GM12864 (cell line): ENCODE results near the gene SPOP.
A peak's percentile ranks its signal among the peaks of the same experiment; 100 is the strongest.

ENCODE experiments used
- DNase-seq: peaks from one replicate; pipeline ENCODE4 v3.0.0-alpha.2; 2011; ENCODE audit warnings: low read depth
- H3K4me3 ChIP-seq: 2 replicates; pipeline ENCODE4 v1.5.1; 2011; ENCODE audit warnings: mild to moderate bottlenecking, low read depth, low read length, control low read depth
- TF ChIP-seq, protein P1 (sequence below): IDR thresholded peaks from 2 replicates; pipeline ENCODE4 v1.5.1; 2011; ENCODE audit warnings: low read depth, mild to moderate bottlenecking, moderate library complexity, low read length, control low read depth, inconsistent platforms; ENCODE audit errors: missing control alignments

Gene SPOP

GRCh38 chr17:49695698-49696232 is 17.9 kb upstream of the SPOP start:
- TF ChIP-seq, protein P1, sequence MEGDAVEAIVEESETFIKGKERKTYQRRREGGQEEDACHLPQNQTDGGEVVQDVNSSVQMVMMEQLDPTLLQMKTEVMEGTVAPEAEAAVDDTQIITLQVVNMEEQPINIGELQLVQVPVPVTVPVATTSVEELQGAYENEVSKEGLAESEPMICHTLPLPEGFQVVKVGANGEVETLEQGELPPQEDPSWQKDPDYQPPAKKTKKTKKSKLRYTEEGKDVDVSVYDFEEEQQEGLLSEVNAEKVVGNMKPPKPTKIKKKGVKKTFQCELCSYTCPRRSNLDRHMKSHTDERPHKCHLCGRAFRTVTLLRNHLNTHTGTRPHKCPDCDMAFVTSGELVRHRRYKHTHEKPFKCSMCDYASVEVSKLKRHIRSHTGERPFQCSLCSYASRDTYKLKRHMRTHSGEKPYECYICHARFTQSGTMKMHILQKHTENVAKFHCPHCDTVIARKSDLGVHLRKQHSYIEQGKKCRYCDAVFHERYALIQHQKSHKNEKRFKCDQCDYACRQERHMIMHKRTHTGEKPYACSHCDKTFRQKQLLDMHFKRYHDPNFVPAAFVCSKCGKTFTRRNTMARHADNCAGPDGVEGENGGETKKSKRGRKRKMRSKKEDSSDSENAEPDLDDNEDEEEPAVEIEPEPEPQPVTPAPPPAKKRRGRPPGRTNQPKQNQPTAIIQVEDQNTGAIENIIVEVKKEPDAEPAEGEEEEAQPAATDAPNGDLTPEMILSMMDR = no peak
- no peak for DNase-seq
- no peak overlapping the region for H3K4me3 ChIP-seq

GRCh38 chr17:49694847-49695697 is 17.2 kb upstream of the SPOP start:
- DNase-seq = no peak
- no peak overlapping the region for H3K4me3 ChIP-seq
- TF ChIP-seq, protein P1 = peak; percentile 77

DNA sequence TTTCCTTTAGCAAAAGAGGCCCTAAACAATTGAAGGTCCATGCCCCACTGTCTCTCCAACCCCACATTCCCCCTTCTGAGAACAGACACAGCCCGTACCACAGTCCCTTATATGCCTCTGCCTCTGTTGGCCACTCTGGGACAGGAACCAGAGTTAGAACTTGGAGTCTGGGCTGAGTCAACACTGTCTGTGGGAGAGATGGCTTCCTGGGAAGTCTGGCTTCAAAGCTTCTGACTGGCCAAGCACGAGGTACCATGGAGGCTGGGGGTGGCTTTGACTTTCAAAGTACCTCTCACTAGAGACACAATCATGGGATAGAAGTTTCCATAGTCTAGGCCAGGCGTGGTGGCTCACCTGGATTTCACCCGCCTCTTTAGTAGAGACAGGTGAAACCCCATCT is 14.9 kb upstream of the SPOP start:
- TF ChIP-seq, protein P1 = no peak
- DNase-seq = no peak
- H3K4me3 ChIP-seq = no peak overlapping the region

- DNase-seq = no peak
- no peak overlapping the region for H3K4me3 ChIP-seq
- TF ChIP-seq, protein P1 = no peak
These were observed 13.8 kb upstream of the SPOP start for GRCh38 chr17:49691677-49692191.

DNA sequence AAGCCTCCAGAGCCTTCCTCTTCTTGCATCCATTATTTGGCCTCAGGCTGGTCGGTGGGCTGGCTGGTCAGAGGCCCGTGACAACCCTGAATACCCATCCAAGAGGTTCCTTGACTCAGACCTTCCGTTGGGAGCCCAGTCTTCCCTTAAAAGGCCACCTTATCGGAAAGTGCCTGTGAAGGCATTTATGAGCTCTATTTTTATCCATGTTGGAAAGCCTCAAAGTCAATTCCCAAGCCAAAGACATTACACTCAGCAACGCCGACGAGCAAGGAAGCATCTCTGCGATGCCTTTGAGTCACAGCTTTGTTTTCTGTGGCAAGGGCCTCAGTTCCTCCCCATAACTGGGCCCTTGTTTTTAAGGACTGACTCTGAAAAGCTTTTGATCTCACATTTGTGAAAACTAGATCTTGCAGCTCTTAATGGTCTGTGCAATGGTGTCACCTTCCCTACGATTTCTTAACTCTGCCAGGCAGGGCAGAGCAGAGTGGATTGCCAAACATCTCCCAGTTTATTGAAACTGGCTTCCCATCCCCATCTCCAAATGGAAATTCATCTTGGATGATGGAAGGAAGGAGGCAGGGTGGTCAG is 13.3 kb upstream of the SPOP start:
- TF ChIP-seq, protein P1 = no peak
- H3K4me3 ChIP-seq = no peak overlapping the region
- no peak for DNase-seq

DNA sequence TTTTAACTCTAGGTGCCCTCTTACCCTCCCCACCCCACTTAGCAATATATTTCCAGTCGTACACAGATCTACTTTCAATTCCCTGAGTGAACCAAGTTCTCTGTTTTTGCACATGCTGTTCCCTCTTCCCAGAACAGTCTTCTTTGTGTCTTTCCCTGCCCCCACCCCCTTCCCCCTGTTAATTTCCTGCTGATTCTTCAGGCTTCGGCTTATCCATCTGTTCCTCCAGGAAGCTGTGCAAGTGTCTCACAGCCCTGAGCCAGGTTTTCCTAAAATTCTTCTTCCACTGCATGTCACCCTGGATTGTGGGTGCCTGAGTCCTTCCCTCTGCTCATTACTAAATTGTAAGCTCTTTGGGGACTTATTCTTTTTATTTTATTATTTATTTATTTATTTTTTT is 12.4 kb upstream of the SPOP start:
- TF ChIP-seq, protein P1 = no peak
- no peak overlapping the region for H3K4me3 ChIP-seq
- DNase-seq = no peak
